HG02763 (cell line): Measurements from ENCODE around the gene AZI2.

Source experiments
- ATAC-seq: cut with Tn5 transposase; IDR thresholded peaks from one replicate; pipeline ENCODE4 v1.9.1; 2021; ENCODE audit warnings: mild to moderate bottlenecking, moderate library complexity; ENCODE audit not compliant: unreplicated experiment

Gene AZI2, protein sequence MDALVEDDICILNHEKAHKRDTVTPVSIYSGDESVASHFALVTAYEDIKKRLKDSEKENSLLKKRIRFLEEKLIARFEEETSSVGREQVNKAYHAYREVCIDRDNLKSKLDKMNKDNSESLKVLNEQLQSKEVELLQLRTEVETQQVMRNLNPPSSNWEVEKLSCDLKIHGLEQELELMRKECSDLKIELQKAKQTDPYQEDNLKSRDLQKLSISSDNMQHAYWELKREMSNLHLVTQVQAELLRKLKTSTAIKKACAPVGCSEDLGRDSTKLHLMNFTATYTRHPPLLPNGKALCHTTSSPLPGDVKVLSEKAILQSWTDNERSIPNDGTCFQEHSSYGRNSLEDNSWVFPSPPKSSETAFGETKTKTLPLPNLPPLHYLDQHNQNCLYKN

GRCh38 chr3:28348629-28349468, at the start of gene AZI2, which contains the start of gene ZCWPW2:
TSS of gene AZI2 (minus strand) at chr3:28348824. CDS start at chr3:28340617, 8,207 bp downstream.
TSS of gene ZCWPW2 (plus strand) at chr3:28348721. CDS start at chr3:28413069, 64,348 bp downstream.
- peak; percentile 91 for ATAC-seq

GRCh38 chr3:28388978-28389377, 40.4 kb upstream of the AZI2 start:
- no peak for ATAC-seq

- no peak for ATAC-seq
These were observed 37.4 kb upstream of the AZI2 start for GRCh38 chr3:28386049-28386448.

DNA sequence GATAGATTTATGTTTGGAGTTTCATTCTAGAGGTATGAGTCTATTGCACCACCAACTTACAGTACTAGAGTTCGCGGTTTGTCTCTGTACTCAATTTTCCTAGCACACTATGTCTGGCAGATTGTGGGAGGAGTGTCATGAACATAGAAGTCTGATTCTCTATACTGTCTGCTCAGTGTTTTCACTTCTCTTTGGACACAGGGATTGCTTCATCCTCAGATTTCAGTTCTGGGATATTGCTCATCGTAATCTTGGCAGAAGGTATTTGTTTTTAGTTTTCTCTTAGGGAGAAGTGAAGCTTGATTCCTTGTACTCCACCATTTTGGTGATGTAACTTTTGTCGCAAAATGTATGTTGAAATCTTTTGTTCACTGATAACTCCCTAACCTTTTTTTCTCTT, 27.8 kb upstream of the AZI2 start:
- ATAC-seq: no peak

DNA sequence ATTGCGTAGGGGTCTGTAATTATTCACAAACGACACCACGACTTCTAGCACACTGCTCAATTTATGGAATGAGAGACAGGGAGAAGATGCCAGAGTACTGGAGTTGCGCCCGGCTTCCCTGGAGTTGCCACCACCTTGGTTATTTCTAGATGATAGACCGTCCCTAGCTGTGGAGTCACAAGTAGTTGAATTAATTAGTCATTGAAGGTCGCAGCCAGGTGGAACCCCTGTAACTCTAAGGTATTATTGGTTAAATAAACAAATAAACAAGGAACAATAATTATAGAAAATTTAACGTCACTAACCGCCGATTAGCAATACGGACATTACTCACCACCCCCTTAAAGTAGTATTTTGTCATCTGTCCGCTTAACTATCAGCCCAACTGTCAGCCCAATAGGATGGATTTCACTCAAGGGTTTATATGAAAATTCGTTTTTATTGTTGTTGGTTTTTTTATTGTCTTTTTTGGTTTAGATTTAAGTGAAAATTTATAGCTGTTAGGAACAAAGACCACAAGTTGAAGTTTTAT, 911 bp upstream of the AZI2 start:
- no peak for ATAC-seq

- no peak for ATAC-seq
These were observed 377 bp downstream of the AZI2 start for GRCh38 chr3:28348265-28348628.

GRCh38 chr3:28347374-28348264, 1.0 kb downstream of the AZI2 start:
- ATAC-seq: no peak

DNA sequence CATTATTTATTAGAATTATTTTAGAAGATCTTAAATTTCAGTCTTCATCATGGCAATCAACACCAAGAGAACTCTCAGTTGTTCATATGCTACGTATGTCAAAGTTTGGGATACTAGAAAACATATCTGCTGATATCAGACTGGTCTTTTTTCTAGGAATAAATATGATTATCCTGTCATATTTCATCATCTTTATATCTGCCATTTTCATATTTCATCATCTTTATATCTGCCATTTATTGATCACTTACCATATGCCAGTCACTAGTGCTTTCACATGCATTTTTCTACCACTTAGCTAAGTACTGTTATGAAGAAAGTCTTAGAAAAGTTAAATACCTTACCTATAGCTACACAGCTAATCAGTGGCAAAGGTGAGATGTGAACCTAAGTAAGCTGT, 2.9 kb downstream of the AZI2 start:
- ATAC-seq: no peak

- no peak for ATAC-seq
These were observed 5.5 kb downstream of the AZI2 start for GRCh38 chr3:28343144-28343543.

GRCh38 chr3:28337230-28337629, 11.4 kb downstream of the AZI2 start:
- ATAC-seq: no peak

GRCh38 chr3:28335246-28335645, 13.4 kb downstream of the AZI2 start:
- ATAC-seq: no peak

- no peak for ATAC-seq
These were observed 14.1 kb downstream of the AZI2 start for GRCh38 chr3:28334552-28334951.

- ATAC-seq: no peak
These were observed 20.2 kb downstream of the AZI2 start for GRCh38 chr3:28328188-28329151.

- peak; percentile 80 for ATAC-seq
These were observed 22.1 kb downstream of the AZI2 start for GRCh38 chr3:28326458-28326926.

GRCh38 chr3:28322464-28322863, 26.2 kb downstream of the AZI2 start:
- no peak for ATAC-seq

DNA sequence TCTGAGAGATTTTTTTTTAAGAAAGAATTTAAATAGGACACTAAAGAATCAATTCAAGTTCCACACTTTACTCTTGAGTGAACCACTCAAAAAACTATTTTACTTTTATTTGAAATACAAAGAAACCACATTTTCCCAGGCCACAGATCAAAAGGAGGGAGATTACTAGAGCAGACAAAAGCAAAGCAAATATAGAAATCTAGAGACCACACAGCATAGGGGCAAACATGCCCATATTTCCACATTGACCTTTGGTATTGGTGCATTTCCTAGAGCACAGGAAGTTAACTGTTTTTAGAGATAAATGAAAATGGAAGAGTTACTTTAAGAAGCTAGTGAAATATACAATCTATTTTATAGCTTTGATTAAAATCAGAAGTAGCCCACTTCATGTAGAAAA, 27.6 kb downstream of the AZI2 start:
- ATAC-seq: no peak

GRCh38 chr3:28317438-28318022, 31.1 kb downstream of the AZI2 start:
- ATAC-seq: peak; percentile 84

- no peak for ATAC-seq
These were observed 32.4 kb downstream of the AZI2 start for GRCh38 chr3:28316226-28316625.

DNA sequence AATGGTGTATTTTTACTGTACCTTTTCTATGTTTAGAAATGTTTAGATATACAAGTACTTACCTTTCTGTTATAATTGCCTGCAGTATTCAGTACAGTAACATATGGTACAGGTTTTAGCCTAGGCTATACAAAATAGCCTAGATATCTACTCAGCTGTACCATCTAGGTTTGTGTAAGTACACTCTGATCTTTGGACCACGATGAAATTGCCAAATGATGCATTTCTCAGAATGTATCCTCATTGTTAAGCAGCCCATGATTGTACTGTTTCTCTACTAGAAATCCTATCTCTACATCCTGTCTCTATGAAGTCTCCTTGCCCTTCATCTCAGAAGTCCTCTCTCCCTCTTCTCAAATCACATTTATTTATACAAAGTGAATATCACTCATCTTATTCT, 32.9 kb downstream of the AZI2 start:
- no peak for ATAC-seq
